ENCODE results near the gene PPARA.
A peak's percentile ranks its signal among the peaks of the same experiment; 100 is the strongest.

The PPARA gene

DNA sequence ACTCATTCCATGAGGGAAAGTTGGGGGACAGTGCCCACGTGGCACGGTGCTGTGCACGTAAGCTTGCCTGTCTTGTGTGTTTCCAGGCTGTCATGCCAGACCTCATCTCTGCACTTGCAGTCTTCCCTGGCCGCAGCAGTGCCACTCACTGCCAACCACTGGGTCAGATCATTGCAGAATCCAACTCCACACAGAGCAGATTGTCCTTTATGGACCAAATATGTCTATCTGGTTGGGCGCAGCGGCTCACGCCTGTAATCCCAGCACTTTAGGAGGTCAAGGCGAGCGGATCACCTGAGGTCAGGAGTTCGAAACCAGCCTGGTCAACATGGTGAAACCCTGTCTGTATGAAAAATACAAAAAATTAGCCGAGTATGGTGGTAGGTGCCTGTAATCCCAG lies 4.4 kb upstream of the PPARA start:
- no peak for DNase-seq

DNA sequence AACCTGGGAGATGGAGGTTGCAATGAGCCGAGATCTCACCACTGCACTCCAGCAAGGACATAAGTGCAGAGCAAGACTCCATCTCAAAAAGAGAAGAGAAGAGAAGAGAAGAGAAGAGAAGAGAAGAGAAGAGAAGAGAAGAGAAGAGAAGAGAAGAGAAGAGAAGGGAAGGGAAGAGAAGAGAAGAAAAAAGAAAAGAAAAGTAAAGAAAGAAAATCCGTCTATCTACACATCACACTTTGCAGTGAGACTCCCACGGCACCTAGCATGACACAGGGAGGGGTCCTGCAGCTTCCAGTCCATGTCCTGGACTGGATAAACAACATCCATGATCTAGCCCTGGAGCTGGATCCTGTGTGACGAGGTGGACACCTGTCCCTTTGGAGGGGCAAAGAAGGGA lies 4.0 kb upstream of the PPARA start:
- no peak for DNase-seq

DNA sequence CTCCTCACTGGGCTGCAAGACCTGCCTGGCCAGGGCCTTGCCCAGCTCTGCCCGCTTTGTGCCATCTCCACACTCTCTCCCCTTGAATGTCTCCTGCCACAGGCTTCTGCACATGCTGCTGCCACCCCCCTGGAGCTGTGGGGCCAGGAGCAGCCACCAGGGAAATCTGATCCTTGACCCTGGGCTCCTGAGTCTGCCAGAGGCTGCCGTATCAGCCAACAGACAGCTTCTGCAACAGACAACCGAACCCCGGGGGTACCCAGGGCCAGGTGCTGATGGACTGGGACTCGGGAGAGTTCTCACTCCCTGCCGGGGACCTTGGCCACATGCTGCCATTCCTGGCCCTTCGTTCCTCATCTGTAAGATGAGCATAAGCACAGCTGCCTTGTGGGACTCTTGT lies 3.3 kb upstream of the PPARA start:
- DNase-seq: no peak

DNA sequence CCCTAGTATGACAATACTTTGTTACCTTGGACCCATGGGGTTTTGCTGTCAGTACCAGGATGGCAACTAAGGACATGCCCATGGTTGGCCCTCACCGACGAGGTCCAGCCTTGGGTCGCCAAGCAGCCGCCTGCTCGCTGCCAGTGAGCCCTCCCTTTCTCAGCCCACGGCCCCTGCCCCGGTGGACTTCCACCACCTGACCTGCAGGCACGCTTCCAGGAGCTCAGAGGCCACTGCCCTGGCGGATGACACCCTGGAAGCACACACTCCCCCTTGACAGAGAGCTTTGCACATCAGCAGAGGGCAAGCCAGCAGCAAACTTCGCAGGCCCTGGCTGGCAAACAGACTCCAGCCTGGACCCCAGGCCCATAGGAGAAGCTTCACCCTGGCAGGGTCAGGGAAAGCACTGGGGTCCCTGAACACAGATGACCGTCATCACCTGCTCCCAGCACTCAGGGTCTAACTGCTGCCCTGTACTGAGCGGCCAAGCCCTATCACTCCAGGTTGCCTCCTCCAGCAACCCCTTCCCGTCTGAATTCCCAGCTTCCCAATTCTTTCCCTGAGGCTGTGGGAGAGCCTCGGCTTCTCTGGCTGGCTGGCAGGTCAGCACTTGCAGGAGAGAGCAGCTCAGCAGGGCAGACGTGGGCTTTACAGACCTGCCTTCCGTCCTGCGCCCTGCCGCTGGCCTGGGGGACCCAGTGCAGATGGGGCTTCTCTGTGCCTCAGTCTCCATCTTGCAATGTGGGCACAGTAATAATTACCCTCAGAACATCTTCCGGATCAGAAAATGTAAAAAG lies 2.7 kb upstream of the PPARA start:
- no peak for DNase-seq

DNA sequence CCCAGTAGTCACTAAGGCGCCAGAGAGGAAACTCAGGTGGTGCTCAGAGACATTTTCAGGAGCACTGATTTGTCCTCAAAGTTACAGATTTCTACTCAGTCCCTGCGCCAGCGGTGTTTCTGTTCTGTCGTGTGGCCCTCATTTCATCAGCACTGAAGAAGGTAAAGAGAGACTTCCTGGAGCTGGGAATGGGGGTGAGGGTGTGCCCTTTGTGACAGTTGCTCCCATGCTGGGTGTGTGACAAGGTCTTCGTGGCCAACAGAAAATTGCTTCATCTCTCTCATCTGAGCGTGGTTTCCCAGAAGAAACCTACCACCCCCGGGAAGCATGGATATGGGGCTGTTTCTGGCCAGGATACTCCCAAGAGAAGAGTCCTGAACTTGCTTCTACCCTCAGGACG lies 2.0 kb upstream of the PPARA start:
- no peak for DNase-seq

DNA sequence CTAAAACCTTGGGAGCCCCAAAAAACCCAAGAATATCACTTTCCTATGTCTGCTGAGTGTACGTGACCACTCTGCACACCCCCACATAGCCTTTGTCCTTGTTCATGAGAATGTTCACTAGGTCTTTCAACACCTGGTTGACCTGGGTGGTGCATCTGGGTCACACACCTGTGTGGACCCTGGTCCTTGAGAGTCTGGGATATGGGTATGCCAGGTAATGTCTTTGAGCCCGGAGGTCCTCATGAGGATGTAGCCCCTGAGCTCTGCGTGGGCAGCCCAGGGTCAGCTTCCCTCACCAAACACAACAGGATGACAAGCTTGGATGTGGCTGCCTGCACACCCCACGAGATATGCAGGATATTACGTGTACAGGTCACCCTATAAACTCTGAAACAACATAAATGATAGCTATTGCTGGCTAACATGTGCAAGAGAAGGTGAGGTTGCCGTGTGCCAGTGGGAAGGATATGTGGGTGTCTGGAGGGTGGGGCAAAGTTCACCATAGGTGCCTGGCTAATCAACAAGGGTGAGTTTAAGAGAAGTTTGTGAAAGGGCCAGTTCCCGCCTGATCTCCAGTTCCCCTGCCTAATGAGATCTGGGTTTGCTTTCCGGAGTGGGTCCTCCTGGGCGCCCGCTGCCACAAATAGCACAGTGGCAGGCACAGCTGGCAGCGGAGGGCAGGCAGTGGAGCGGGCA lies 1.4 kb upstream of the PPARA start:
- DNase-seq: no peak

DNA sequence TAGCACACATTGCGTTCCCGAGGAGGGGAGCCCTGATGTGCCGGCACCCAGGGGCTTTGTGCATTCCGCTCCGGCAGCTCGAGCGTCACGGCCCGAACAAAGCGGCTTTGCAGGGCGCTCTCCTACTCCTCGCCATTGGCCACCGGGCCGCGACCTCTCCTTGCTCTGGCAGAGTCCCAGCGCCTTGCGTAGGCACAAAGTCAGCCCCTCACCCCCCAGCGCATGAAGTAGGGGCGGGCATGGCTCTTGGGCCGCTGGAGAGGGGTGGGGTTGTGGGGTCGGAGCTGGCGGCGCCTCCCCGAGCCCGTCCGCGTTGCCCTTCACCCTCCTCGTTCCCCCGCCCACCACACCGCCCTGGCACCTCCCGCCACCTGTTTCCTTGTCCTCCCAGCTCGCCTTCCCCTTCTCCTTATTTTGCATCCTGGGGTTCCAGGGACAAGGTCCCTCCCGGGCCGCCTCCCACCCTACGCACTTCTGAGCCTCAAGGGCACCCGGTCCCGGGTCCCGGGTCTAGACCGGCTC lies 753 bp upstream of the PPARA start:
- no peak for DNase-seq

DNA sequence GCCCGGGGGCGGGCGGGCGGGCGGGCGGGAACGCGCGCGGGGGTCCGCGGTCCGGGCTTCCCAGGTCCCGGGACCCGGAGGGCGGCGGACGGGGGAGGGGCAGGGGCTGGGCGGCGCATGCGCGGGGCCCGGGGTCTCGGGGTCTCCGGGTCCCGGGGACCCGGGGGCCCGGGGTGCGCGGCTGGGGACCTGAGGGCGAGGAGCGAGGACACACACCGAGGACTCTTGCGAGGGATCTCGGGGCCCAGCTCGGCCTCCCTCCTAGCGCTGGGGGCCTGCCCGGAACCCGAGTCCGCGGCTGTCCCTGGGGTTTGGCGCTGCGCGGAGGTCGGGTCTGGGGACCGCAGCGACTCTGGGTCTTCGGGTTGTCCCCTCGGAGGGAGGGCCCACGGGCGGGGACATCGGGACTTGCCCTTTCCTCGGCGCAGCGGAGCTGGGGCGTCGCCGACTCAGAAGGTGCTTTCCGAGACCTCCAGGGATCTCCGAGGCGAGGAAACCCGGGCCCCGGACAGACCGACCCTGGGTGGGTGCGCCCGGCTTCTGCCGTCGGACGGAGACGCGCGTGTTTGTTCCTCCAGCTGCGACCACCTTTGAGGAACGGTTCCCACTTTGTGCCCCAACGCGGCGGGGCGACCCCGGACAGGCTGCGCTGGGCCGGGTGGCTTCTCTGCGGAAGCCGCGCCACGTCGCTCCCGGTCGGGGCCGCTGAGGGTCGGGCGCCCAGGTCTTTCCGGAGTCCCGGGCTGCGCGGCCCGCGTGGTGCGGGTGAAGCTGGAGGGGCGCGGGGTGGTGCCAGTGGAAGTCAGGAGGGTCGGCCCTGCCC lies 540 bp downstream of the PPARA start:
- DNase-seq: peak; percentile 54

DNA sequence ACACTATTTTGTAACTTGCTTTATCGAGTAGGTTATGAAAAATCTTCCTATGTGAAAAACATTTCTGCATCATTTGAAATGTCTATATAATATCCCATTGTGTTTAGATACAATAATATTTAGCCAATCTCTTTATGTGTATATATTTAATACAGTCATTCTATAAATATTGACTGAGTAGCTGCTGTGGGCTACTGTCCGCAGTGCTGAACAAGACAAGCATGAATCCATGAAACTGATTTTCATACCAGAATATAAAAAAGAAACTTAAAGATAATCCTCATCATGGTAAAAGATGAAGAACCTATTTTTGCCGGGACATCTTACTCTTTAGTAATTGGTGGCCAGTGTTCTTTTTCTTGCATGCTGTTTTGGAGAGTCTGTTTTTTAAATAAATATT lies 3.6 kb downstream of the PPARA start:
- DNase-seq: no peak

DNA sequence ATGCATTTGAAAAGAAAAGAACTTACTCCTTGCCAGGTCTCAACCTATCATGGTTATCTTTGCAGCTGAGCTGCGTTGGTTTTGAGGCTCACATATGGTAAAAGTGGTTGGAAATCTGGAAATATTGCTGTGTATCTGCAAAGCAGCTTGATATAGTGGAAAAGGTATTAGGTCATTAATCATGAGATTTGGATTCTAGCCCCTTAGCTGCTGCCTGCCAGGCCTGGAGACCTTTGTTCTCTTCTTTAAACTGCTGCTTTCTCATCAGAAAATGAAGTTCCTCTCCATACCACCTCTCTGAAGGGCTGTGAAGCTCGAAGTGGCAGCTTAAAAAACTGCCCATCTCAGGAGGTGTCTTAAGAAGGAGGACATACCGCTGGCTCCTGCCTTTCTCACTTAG lies 5.7 kb downstream of the PPARA start:
- DNase-seq: no peak

DNA sequence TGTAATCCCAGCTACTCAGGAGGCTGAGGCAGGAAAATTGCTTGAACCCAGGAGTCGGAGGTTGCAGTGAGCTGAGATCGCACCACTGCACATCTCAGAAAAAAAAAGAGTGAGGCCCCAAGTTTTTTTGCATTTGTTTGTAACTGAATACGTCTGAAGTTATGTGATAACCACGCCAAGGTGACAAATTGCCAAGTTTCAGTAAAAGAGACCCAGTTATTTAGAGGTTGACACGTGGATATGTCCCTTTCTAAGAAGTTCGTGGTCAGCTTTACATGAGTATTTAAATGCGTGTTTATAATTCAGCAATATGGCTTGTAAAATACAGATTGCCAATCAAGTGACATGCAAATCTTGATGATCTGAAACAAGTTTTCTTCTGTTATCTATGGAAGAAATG lies 8.0 kb downstream of the PPARA start:
- DNase-seq: no peak

DNA sequence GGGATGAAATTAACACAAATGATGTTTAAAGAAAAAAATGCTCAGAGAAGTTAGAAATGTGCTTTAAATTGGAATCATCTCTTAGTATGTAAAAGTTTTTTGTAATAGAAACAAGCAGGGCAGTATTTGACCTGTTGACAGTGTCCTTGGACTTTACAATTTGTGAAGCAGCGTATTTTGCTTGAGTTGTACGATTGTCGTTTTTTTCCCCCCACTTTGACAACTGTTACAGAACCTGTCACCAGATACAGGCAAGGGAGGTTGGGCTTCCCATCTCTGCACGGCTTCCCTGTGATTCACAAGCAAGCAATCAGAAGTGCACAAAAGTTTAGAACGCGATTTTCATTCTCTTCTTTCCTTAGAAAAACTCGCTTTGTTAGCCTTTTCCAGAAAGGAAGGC lies 8.9 kb downstream of the PPARA start:
- DNase-seq: no peak

DNA sequence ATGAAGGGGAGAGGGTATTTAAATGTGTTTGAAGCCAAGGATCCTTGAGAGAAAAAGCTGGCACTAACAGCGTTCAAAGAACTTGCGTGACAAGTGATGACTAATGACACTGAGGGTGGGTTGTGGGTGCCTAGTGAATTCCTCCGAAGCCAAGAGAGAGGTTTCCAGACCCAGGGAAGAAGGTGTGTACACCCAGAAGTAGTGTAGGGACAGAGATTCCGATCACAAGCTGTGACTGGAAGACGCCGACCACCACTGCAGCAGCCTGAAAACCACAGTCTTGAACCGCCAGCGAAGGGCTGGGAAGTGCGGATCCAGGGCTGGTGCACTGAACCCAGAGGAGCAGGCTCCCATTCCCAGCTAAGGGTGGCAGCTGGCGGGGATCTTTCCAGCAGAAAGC lies 9.5 kb downstream of the PPARA start:
- no peak for DNase-seq

DNA sequence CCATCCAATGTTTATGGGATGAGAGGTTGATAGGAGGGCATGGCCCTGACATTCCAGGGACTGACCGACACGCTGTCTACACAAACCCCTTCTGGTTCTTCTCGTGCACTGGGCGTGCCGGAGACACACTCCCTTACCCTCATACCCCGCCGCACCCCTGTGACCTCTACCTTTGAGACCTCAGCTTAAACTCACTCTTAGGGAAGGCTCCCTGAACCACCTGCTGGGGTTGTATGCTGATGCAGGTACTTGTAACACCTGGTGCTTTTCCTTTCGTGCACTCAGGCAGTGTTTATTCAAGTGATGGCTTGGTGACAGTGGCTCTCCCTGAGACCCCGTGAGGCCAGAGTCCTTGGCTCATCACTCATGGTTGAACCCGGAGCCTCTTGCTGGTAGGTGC lies 12.0 kb downstream of the PPARA start:
- DNase-seq: no peak

DNA sequence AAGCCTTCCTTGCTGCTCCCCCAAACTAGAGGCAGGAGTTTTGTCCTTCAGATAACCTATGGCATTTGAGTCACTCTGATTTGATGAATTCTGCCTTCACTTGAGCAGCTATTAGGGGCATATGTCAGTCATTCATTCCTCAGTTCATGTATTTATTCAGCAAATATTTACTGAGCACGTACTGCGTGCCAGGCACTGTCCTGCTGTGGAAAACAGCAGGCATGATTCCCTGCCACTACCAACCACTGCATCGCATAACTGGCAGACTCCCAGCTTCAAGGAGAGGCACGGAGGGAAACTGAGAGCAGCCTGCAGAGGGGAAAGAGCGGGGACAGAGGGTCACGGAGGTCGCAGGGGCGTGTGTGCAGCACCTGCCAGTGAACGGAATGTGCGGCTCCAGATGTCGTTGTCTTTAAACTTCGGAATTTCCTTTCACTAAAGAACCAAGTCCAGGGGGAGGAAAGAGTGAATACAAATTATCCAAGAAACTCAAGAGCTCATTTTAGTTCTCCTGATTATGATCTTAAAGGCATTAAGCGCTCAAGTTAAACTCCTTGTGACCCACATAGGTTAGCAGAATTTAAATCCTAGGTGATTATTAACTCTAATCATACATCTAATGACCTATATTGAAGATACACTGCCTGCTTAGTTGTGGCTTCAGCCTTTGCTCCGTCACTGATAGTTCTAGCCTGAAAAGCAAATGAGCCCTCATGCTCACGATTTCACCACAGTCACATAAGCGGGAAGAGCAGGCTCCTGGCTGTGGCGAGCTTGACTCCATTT lies 12.6 kb downstream of the PPARA start:
- DNase-seq: no peak

DNA sequence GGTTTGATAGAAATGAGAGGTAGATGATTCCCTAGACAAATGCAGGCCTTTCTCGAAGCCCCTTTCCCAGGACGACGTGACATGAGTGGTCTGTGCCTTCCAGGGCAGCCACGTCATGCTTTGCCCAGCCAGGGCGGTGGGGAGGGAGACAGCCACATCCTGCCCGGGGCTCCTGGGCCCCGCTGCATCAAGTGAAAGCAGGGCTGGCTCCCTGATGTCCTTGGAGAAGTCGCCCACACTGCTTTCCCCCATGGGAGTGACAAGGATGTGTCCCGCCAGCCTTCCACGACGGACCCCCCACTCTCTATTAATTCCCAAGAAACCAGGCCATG lies 13.2 kb downstream of the PPARA start:
- DNase-seq: no peak

DNA sequence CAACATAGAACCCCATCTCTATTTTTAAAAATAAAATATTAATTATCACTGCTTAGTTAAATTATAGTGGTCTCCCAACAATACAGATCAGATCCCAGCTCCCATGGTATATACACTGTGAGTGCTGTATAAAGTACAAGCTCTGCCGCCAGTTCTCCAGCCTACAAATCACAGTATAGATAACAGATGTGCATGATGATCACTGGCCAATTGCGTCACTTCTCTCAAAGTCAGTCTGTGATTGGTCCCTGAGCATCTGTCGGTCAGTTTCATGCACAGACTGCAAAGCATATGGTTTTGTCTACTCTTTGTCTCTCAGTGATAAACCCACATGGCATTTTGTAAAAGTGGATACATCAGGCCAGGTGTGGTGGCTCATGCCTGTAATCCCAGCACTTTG lies 15.7 kb downstream of the PPARA start:
- DNase-seq: no peak

DNA sequence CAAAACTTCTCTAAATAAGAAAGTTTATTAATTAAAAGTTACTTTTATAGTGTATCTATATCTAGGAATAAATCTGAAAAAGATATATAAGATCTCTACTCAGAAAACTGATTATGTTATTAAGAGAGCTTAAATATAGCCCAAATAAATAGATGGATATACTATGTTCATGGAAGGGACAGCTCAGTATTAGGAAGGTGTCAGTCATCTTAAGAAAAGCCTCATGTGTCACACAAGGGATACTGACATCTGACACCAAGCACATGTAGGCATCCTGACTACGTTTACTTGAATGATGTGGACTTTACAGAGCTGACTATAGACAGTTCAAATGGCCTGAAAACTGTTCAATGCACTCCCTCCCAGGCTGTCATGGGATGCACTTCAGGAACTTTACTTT lies 19.3 kb downstream of the PPARA start:
- no peak for DNase-seq

DNA sequence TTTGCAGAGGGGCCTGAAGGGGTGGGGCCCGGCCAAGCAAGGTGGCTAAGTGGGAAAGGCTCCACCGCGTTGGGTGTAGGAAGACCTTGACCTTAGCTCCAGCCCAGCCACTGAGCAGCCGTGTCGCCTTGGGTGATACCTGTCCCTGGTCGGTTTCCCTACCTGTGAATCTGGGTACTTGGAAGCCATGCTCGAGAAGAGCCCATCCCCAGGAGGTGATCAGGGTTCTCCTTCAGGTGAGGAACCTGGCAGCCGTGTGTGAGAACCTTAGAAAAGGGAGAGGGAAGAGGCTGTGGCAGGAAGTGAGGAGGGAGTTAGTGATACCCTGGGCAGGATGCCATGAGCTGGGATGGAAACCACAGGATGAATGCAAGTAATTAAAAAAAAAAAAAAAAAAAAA lies 21.6 kb downstream of the PPARA start:
- no peak for DNase-seq

DNA sequence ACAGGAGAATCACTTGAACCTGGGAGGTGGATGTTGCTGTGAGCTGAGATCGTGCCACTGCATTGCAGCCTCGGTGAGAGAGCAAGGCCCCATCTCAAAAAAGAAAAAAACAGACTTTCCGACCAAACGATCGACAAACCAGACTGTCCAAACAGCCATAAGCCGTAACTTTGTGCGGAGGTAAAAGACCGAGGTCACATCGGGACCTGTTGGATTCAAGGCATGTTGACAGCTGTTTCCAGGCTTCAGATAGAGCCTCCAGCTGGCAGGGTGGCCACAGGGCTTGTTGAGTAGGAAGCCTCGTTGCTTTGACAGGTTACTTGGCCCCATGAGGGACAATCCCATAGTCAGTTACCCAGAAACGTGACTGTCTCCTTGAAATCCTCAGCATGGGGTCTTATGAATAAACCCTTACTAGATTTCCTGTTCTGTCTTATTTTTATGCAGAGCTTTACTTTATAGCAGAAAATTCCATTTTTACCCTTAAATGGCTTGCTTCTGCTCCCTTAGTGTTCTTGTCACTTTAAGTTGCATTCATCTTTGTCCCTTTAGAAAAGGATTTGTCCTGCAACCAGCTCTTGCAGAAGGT lies 22.3 kb downstream of the PPARA start:
- no peak for DNase-seq

DNA sequence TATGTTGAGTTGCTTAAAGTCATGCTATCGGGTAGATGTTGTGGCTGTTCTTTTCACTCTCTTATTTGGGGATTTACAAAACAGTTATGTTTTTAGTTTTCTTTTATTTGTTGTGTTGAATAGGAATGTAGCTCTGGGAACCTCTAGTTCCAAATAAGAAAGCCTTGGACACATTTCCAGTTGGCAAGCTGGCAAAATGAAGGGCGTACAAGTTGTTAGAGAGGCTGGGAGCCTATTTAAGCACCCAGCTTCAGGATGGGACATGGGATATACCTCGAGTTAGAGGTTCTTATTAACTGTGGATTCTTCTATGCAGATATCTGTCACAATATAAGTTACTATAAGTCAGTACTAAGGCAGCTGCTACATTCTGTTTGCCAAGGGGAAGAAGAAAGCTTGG lies 22.8 kb downstream of the PPARA start:
- DNase-seq: no peak

DNA sequence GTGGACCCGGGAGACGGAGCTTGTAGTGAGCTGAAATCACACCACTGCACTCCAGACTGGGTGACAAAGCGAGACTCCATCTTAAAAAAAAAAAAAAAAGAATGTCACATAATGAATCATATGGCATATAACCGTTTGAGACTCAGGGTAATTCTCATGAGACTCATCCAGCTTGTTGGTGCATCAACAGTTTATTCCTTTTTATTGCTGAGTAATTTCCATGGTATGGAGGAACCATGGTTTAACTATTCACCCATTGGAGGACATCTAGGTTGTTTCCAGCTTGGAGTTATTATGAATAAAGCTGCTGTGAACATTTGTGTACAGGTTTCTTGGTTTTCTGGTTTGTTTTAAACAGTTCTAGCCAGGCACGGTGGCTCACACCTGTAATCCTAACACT lies 25.3 kb downstream of the PPARA start:
- no peak for DNase-seq
